RWPE2 (cell line): ENCODE data around the gene RASSF8.

Experiments
- ATAC-seq: fragments of 200-7000 bp; cut with Tn5 transposase; 3 replicates; pipeline ENCODE4 v1.9.1; 2021; ENCODE audit warnings: low read depth
- DNase-seq: peaks from one replicate; pipeline ENCODE4 v3.0.0-alpha.2; 2020; ENCODE audit warnings: low spot score
- H3K27ac ChIP-seq: fragments of 450-650 bp; 2 replicates; pipeline ENCODE4 v1.5.1; 2017; ENCODE audit warnings: mild to moderate bottlenecking; ENCODE audit not compliant: poor library complexity, severe bottlenecking
- H3K27me3 ChIP-seq: fragments of 250-450 bp; sonication (Bioruptor Pico); 2 replicates; pipeline ENCODE4 v1.5.1; 2021; ENCODE audit warnings: mild to moderate bottlenecking, moderate library complexity; ENCODE audit not compliant: insufficient read depth, poor library complexity, severe bottlenecking
- H3K36me3 ChIP-seq: fragments of 250-450 bp; sonication (Bioruptor Pico); 2 replicates; pipeline ENCODE4 v1.5.1; 2020; ENCODE audit warnings: low read depth, mild to moderate bottlenecking, moderate library complexity
- H3K4me1 ChIP-seq: fragments of 250-450 bp; sonication (Bioruptor Pico); 2 replicates; pipeline ENCODE4 v1.5.1; 2021; ENCODE audit warnings: mild to moderate bottlenecking, moderate library complexity; ENCODE audit not compliant: insufficient read depth, poor library complexity, severe bottlenecking
- H3K4me3 ChIP-seq: fragments of 250-450 bp; sonication (Bioruptor Pico); 2 replicates; pipeline ENCODE4 v1.5.1; 2021; ENCODE audit warnings: mild to moderate bottlenecking, moderate library complexity; ENCODE audit not compliant: severe bottlenecking
- H3K9me3 ChIP-seq: fragments of 250-450 bp; sonication (Bioruptor Pico); 2 replicates; pipeline ENCODE4 v1.5.1; 2021; ENCODE audit warnings: mild to moderate bottlenecking, moderate library complexity; ENCODE audit not compliant: severe bottlenecking
- CTCF ChIP-seq: fragments of 450-650 bp; IDR thresholded peaks from one replicate; pipeline ENCODE4 v1.5.1; 2017; ENCODE audit warnings: mild to moderate bottlenecking, moderate library complexity; ENCODE audit not compliant: poor library complexity, severe bottlenecking

Gene RASSF8

GRCh38 chr12:26090836-26091510, 132.5 kb downstream of the RASSF8 start:
- TF ChIP-seq CTCF, result no peak
- no peak for DNase-seq

GRCh38 chr12:26091822-26092221, 133.3 kb downstream of the RASSF8 start:
- H3K4me3 ChIP-seq, result no peak overlapping the region
- no peak for TF ChIP-seq CTCF
- H3K27me3 ChIP-seq, result no peaks in the 10 kb centered on the region
- H3K27ac ChIP-seq, result peak overlapping the region; percentile 31
- DNase-seq, result no peak
- no peak for ATAC-seq
- peaks cover 4% of the 10 kb centered on the region for H3K4me1 ChIP-seq
- no peaks in the 10 kb centered on the region for H3K36me3 ChIP-seq
- H3K9me3 ChIP-seq, result no peaks in the 10 kb centered on the region

More at GRCh38 chr12:26090836-26091510, 132.5 kb downstream of the RASSF8 start:
- no peaks in the 10 kb centered on the region for H3K9me3 ChIP-seq
- H3K27ac ChIP-seq, result peak overlapping the region; percentile 31
- peak; percentile 95 for ATAC-seq
- no peak overlapping the region for H3K4me3 ChIP-seq
- H3K27me3 ChIP-seq, result no peaks in the 10 kb centered on the region
- H3K4me1 ChIP-seq, result peaks cover 4% of the 10 kb centered on the region
- H3K36me3 ChIP-seq, result no peaks in the 10 kb centered on the region

GRCh38 chr12:26092346-26093105, 134.0 kb downstream of the RASSF8 start:
- Histone ChIP-seq H3K27me3 (no peaks in the 10 kb centered on the region), H3K9me3 (no peaks in the 10 kb centered on the region), H3K27ac (no peak overlapping the region), H3K4me1 (peaks cover 8% of the 10 kb centered on the region), H3K36me3 (no peaks in the 10 kb centered on the region), H3K4me3 (no peak overlapping the region)
- TF ChIP-seq CTCF, result no peak
- no peak for DNase-seq
- ATAC-seq, result no peak

GRCh38 chr12:26095186-26095585, 136.7 kb downstream of the RASSF8 start:
- peaks cover 8% of the 10 kb centered on the region for H3K4me1 ChIP-seq
- no peak for TF ChIP-seq CTCF
- H3K9me3 ChIP-seq, result no peaks in the 10 kb centered on the region
- no peak overlapping the region for H3K27ac ChIP-seq
- H3K36me3 ChIP-seq, result no peaks in the 10 kb centered on the region
- no peak overlapping the region for H3K4me3 ChIP-seq
- H3K27me3 ChIP-seq, result no peaks in the 10 kb centered on the region
- no peak for ATAC-seq
- DNase-seq, result no peak

- peaks cover 8% of the 10 kb centered on the region for H3K4me1 ChIP-seq
- no peak for ATAC-seq
- H3K27ac ChIP-seq, result no peak overlapping the region
- no peak for TF ChIP-seq CTCF
- no peak overlapping the region for H3K4me3 ChIP-seq
- H3K9me3 ChIP-seq, result no peaks in the 10 kb centered on the region
- no peaks in the 10 kb centered on the region for H3K27me3 ChIP-seq
- DNase-seq, result no peak
- H3K36me3 ChIP-seq, result no peaks in the 10 kb centered on the region
Observed at GRCh38 chr12:26096036-26096435, 137.6 kb downstream of the RASSF8 start.
